ENCODE results near the gene RNF224.

The RNF224 gene

GRCh38 chr9:137227054-137227852, at the start of gene RNF224:
RNF224 (plus strand) TSS chr9:137227502; CDS start chr9:137228336, 834 bp downstream.
- DNase-seq: peak; percentile 91

- DNase-seq: no peak
Measured at GRCh38 chr9:137178201-137178938, 48.9 kb upstream of the RNF224 start.

GRCh38 chr9:137178939-137179630, 48.2 kb upstream of the RNF224 start:
- no peak for DNase-seq

DNA sequence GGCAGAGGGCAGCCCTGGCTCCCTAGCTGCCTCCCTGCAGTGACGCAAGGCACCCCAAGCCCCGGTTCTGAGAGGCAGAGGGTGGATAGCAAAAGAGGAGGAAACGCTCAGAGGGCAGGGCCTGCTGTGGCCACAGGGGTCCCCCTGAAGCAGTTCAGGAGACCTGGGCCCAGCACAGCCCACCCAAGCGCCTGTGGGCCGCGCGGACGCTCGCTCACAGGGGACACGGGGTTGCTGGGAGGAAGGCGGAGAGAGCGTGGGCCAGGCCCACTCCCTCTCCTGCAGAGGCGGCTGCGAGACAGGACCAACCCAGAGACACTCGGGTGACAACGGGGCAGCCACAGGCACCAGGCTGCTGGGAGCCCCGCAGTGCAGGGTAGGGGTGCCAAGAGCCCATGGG, 47.5 kb upstream of the RNF224 start:
- no peak for DNase-seq

DNA sequence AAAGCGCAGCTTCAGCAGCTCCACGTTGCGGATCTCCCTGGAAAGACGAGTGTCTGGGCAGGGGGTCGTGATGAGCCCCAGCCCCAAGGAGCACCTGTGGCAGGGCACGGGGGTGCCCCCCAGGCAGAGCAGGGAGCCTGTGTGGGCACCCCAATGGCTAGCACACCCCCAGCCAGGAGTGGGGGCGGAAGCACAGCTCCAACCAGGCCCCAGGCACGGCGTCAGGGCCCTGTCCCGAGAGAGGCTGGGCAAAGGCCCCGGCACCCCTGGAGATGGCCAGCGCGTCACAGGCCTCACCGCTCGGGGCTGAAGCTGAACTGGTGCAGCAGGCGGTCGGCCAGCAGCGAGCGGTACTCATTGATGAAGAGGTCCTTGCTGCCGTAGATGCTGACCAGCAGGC, 46.8 kb upstream of the RNF224 start:
- no peak for DNase-seq

DNA sequence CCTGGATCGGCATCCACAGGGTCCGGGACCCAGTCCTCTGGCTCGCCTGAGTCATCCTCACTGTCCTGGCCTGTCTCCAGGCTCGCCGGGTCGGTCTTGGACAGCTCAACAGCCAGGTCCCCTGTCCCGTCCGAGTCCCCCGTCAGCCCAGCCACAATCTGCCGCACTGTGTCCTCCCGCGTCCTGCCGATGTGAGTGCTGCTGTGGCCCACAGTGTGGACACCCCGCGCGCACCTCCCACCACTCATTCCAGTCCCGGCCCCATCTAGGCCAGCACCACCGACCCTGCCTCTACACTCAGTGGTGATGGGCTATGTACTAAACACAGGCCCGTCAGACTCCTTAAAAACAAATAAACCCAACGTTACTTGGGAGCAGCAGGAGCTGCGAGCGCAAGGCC, 45.6 kb upstream of the RNF224 start:
- DNase-seq: no peak

GRCh38 chr9:137182836-137183235, 44.5 kb upstream of the RNF224 start:
- no peak for DNase-seq

DNA sequence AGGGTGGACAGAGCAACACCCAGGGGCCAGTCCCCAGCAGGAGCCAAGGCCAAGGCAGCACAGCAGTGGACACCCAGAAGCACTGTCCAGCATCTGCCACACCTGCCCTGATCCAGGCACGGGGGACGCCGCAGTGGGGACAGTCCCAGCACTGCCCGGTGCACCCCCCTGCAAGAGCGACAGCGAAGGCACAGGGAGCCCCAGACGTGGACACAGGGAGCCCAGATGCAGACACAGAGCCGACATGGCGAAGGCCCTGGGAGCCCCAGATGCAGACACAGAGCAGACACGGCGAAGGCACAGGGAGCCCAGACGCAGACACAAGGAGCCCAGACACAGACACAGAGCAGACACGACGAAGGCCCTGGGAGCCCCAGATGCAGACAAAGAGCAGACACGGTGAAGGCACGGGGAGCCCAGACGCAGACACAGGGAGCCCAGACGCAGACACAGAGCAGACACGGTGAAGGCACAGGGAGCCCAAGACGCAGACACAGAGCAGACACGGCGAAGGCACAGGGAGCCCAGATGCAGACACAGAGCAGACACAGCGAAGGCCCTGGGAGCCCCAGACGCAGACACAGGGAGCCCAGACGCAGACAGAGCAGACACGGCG, 43.2 kb upstream of the RNF224 start:
- no peak for DNase-seq

- DNase-seq: no peak
Measured at GRCh38 chr9:137184881-137185660, 42.2 kb upstream of the RNF224 start.

DNA sequence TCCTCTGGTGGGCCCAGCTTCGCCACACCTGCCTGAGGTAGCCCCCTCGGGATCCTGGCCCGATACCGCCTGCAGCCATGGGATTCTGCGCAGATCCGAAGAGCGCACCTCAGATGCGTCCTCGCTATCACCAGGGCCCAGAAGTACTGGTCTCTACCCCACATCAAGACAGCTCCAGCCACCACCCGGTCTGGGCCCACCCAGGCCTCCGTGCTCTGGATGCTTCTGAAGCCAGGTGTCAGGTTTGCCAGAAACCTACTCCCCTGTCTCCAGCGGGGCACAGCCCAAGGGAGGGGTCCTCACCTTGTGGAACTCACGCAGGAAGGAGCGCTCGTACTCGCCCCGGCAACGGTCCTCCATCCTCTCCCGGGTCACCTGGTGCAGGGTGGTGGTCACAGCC, 41.4 kb upstream of the RNF224 start:
- no peak for DNase-seq

- no peak for DNase-seq
Measured at GRCh38 chr9:137186385-137186784, 40.9 kb upstream of the RNF224 start.

DNA sequence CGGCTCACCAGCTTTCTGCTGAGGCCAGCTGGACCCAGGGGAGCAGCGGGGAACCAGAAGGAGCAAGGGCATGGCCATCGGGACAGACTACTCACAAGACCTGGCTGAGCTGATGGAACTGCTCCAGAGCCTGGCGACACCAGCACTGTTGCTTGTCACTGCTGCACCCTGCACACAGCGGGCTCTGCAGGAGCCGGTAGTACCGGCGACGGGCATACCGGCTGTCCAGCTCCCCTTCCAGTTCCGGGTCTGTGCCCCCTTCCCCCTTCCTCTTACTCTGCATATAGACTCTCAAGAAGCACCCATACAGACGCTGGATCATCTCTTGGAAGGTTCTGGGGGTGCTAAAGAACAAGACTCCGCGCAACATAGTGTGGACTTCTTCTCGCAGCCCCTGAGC, 39.9 kb upstream of the RNF224 start:
- no peak for DNase-seq

- DNase-seq: no peak
Measured at GRCh38 chr9:137188086-137188489, 39.2 kb upstream of the RNF224 start.

GRCh38 chr9:137188490-137189296, 38.6 kb upstream of the RNF224 start, which contains the start of the genes ANAPC2 and SSNA1:
ANAPC2 (minus strand) TSS chr9:137188560; CDS start chr9:137188532, 28 bp downstream.
SSNA1 (plus strand) TSS chr9:137188676; CDS start chr9:137188727, 51 bp downstream.
- DNase-seq: peak; percentile 97

GRCh38 chr9:137189297-137190295, 37.7 kb upstream of the RNF224 start:
- DNase-seq: no peak

DNA sequence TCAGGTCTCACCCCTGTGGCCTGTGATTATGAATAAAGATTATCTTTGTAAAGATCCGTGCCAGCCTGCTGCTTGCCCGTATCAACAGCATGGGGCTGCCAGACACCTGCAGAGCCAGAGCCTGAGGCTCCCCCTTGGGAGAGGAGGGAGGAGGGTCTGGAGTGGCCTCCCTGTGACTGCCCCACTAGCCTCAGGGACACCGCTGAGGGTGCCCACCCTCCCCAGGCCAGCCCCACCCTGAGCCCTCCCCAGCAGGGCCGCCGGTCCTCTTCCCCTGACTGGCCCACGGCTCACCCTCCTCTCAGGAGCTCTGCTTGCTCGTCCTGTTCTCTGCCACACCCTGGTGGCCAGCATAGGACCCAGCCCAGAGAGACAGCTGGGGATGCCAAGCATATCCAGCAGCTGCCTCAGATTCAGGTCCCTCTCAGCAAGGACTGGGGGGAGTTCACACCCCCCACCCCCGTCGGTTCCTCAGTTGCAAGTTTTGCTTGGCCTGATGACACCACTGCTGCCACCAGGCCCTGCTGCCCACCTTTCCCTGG, 36.9 kb upstream of the RNF224 start:
- no peak for DNase-seq

DNA sequence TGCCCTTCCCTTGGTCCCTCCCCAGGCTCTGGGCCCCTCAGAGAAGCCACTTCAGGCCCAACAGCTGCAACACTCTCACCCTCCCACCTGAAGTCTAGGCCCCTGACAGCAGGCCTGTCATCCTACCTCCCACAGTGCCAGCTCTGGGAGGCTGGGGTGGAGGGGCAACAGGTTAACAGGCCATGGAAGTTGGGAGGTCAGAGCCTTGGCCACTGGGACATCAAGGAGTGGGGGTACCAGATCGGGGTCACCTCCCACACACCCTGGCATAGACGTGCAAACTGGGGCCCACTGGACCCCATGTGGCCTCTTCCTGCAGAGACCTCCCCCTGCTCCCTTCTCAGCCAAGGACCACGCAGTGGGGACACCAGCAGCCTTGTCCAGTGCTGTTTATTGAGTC, 36.1 kb upstream of the RNF224 start:
- no peak for DNase-seq

GRCh38 chr9:137191691-137192447, 35.4 kb upstream of the RNF224 start:
- DNase-seq: no peak

DNA sequence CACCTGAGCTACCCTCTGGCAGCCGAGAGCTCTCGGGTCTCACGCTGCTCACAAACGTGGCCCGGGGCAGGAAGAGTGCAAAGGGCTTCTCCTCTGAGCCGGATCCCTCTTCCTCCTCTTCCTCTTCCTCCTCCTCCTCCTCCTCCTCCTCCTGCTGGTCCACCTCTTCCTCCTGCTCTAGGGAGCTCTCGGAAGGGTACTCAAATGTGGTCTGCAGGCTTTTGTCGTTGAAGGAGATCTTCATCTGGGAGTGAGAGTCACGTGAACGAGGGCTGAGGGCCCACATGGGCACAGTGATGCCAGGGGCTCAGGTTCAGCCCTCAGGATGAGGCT, 34.9 kb upstream of the RNF224 start:
- DNase-seq: no peak

Measured in stimulated activated CD8-positive, alpha-beta memory T cell treated with anti-CD3 and anti-CD28 coated beads, Interleukin-4, amount 100 ng/mL, for 48 hours (primary cell).